Fibroblast of skin of right biceps (primary cell): ENCODE measurements around the gene RPL28.
A peak's percentile ranks its signal among the peaks of the same experiment; 100 is the strongest.
"Not testable (repeated sequence)": the region's sequence is repeated elsewhere in the genome, so short reads cannot be mapped to it uniquely, and the experiment has no call there.

Experiments used
- DNase-seq: peaks from one replicate; pipeline ENCODE4 v3.0.0-alpha.2; 2013

RPL28 gene

GRCh38 chr19:55398200-55398925 is 12.6 kb downstream of the RPL28 start:
- no peak for DNase-seq

- DNase-seq = no peak
These were observed 14.8 kb downstream of the RPL28 start for GRCh38 chr19:55400281-55401087.

DNA sequence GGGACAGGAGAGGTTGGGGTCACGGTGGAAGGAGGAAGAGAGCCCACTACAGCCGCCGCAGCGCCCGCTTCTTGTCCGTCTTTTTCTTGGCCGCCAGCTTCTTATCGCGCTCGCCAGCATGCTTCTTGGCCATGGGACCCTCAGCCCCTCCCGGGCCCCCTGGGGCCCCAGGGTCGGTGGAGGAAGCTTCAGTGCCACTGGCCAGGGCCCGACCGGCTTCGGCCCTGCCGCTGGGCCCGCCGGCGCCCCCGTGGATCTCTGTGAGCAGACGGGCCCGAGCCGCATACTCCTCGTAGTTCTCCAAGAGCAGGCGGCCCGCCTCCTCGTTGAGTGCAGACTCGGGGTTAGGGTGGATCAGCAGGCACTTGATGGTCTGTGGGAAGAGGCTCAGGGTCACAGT is 15.7 kb downstream of the RPL28 start:
- not testable (repeated sequence) for DNase-seq

DNA sequence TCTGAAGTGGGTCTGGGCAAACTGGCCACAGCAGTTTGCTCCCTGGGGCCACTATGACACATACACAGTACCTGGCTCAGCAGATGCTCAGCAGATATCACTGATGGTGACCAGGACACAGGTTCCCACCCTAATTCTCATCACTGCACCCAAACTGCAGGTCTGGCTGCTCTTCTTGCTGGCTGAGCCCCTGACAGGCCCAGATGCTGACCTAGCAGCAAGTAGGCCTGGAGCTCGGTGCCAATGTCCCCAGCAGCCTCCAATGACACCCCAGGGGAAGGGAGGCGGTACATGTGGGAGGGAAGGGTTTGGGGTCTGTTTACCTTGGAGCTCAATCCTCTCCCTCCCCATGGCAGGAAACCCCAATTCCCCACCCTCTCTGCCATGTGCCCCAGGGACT is 16.8 kb downstream of the RPL28 start:
- no peak for DNase-seq

DNA sequence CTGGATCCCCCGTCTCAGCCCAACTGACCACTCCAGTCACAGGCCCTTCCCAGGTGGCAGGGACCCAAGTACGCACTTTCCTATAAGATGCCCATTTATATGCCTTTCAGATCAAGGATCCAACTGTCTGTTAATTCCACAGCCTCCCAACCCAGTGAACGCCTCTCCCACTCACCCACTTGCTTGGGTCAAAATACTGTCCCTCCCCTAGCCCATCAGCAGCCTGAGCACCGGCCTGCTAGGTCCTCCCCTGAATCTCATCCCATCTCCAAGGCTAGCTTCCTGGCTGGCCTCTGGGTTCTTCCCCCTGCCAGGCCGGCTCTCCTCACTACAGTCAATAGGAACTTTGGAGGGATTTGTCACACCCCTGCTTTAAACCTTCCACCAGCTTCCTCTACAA is 19.9 kb downstream of the RPL28 start:
- no peak for DNase-seq

DNA sequence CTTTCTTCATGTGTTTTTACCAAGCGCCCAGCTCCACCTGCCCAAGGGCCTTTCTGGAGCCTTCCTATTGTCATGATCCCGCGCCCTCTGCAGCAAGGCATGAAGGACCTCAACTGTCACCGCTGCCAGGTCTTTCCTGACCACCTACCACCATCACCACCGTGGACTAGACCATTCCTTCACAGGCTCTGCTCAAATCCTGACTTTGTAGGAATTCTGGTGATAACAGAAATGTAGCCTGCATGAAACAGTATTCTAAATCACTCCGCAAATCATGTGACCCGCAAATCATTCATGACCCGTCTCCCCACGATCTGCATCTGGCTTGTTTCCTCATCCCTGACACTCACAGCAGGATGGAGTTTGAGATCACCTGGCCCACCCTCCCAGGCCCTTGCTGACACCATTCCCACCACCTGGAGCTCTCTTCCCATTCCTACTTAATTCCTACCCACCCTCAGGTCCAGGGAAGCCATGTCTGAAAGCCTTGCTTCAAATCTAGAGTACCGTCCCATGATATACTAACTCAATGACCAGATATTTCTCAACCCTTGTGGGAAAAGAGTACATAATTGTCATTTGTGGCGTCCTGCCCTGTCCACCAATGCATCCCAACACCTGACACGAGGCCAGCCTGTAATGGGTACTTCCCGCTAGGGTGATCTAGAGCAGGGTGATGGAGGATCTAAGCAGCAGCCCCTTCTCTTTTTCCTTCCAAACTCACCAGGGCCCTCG is 20.5 kb downstream of the RPL28 start:
- no peak for DNase-seq

DNA sequence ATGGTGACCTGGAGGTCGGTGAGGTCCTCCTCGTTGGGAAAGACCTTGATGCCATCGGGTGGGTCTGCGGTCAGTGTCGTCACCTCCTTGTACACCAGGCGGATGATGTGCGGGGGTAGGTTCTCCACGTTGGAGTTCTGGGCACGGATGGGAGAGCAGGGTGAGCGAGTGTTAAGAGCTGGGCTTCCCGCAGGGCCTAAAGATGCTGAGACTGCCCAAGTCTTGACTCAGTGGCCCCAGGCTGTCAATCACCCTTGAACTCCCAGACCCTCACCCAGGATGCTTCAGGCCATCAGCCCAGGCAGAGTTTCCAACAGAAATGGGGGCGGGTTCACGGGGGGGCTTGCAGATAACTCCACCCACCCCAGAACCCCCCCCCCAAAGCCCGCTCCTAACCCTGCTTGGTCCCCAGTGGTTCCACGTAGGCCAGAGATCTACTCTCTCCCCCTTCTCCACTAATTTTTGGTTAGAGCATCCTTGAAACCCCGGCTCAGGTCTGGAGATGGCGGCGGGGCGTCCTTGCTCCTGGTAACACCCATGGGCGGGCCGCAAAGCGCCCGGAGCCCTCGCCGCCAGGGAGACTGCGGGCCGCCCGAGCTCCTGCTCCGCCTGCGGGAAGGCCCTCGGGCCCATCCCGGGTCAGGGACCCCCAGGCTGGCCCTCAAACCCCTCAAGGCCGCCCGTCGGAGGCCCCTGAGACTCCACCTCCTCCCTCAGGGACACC is 21.3 kb downstream of the RPL28 start:
- DNase-seq = peak; percentile 19

DNA sequence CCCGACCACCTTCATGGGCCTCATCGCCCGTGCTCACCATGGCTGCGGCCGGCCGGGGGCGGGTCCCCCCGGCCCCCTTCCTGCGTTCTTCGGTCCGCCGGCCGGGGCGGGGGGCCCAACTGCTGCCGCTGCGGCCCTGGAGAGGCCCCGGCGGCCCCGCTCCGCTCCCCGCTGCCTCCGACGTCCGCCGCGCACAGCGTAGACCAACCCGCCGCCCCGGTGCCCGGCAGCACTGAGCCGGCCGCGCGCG is 21.7 kb downstream of the RPL28 start, which contains the start of gene UBE2S:
Gene UBE2S, minus strand, starts transcription at position 239 of the 250 bp plus-strand sequence. Its CDS starts 199 bp downstream, at position 40.
- DNase-seq = not testable (repeated sequence)

GRCh38 chr19:55407800-55408532 is 22.2 kb downstream of the RPL28 start:
- DNase-seq = peak; percentile 100

DNA sequence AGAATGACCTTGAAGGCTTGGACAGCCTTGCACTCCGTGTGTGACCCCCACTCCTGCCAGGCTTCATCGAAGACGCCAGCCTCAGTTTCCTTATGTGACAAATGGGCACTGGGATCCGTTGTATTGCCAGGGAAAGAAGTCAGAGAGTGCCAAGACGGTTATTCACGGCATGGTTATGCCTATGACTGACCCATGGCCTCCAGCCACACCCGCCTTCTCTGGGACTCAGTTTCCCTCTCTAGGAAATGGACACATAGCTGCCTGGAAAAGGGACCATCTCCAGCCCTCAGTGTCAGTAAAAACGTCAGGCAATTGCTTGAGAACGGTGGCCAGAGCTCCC is 22.8 kb downstream of the RPL28 start:
- DNase-seq = no peak

- DNase-seq = not testable (repeated sequence)
These were observed 23.4 kb downstream of the RPL28 start for GRCh38 chr19:55409179-55409578.

- no peak for DNase-seq
These were observed 24.4 kb downstream of the RPL28 start for GRCh38 chr19:55410168-55410567.

- peak; percentile 79 for DNase-seq
These were observed 32.5 kb downstream of the RPL28 start for GRCh38 chr19:55418185-55418584.

- no peak for DNase-seq
These were observed 33.4 kb downstream of the RPL28 start for GRCh38 chr19:55419103-55419502.

- DNase-seq = no peak
These were observed 34.0 kb downstream of the RPL28 start for GRCh38 chr19:55419624-55420236.

GRCh38 chr19:55421281-55421680 is 35.5 kb downstream of the RPL28 start:
- DNase-seq = not testable (repeated sequence)

DNA sequence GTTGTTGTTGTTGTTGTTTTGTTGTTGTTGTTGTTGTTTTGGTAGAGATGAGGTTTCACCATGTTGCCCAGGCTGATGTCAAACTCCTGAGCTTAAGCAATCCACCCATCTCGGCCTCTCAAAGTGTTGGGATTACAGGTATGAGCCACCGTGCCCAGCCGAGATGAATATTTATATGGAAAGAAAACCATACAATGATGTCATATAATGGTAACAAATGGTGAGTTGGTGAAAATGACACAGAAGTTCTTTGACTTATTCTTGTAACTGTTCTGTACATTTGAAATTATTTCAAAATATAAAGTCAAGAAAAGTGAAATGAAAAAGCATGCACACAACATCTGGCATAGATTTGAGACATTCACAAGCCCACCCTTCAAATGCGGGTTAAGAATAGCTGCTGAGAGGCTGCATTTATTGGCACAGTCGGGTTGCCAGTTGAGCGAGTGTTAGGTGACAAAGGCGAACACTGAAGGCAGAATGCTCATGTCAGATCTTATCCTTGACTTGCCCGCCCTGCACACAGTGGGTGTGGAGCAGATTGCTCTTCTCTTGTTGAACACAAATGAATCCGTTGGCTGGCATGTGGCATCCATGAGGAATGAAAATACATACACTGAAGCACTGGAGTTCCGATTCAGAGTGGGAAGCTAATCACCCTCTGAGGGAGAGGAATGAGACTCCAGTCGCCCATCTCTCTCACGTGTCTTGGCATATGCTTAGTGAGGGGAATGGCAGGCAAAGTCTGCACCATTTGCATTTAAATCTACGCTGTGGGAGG is 37.7 kb downstream of the RPL28 start:
- DNase-seq = no peak

GRCh38 chr19:55424518-55424917 is 38.8 kb downstream of the RPL28 start:
- DNase-seq = no peak

DNA sequence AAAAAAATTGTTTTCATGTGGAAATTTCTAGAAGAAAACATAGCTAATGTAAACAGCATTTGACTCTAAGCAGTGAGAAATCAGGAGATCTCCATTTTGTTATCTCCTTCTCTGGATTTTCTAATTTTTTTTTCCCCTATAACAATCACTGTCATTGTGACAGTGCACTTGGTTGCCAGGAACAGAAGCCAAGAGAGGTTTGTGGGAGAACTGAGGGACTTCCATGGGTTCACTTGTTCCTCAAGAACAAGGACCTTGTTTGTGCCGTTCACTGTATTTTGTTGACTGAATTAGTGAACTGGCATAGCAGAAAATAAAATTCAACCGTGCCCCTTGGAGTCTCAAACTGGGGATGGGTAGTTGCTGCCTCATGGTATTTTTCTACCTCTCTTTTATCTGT is 40.3 kb downstream of the RPL28 start:
- no peak for DNase-seq

- DNase-seq = no peak
These were observed 45.5 kb downstream of the RPL28 start for GRCh38 chr19:55431183-55431582.
